Measurements from ENCODE around the gene KLF16.

Gene KLF16

GRCh38 chr19:1828279-1829238 is 34.8 kb downstream of the KLF16 start:
- H3K4me3 ChIP-seq (ENCODE audit: low read depth, low read length), result no peak overlapping the region
- DNase-seq (ENCODE audit: low read depth), result no peak
- no peak for TF ChIP-seq CTCF (conservative IDR thresholded peaks at IDR 0.05; ENCODE audit: low read depth, low read length)

- TF ChIP-seq CTCF (conservative IDR thresholded peaks at IDR 0.05; ENCODE audit: low read depth, low read length), result no peak
- no peak for DNase-seq (ENCODE audit: low read depth)
- H3K4me3 ChIP-seq (ENCODE audit: low read depth, low read length), result no peak overlapping the region
These were observed 35.7 kb downstream of the KLF16 start for GRCh38 chr19:1827566-1828278.

GRCh38 chr19:1826557-1827521 is 36.5 kb downstream of the KLF16 start:
- H3K4me3 ChIP-seq (ENCODE audit: low read depth, low read length), result no peak overlapping the region
- no peak for TF ChIP-seq CTCF (conservative IDR thresholded peaks at IDR 0.05; ENCODE audit: low read depth, low read length)
- no peak for DNase-seq (ENCODE audit: low read depth)

GRCh38 chr19:1825909-1826556 is 37.3 kb downstream of the KLF16 start:
- no peak overlapping the region for H3K4me3 ChIP-seq (ENCODE audit: low read depth, low read length)
- DNase-seq (ENCODE audit: low read depth), result peak; percentile 74
- peak; percentile 86 for TF ChIP-seq CTCF (conservative IDR thresholded peaks at IDR 0.05; ENCODE audit: low read depth, low read length)

- DNase-seq (ENCODE audit: low read depth), result no peak
- H3K4me3 ChIP-seq (ENCODE audit: low read depth, low read length), result no peak overlapping the region
- TF ChIP-seq CTCF (conservative IDR thresholded peaks at IDR 0.05; ENCODE audit: low read depth, low read length), result no peak
These were observed 39.1 kb downstream of the KLF16 start for GRCh38 chr19:1824252-1824622.

All from choroid plexus epithelial cell (primary cell).